ENCODE results near the gene IGF1R.

The IGF1R gene

DNA sequence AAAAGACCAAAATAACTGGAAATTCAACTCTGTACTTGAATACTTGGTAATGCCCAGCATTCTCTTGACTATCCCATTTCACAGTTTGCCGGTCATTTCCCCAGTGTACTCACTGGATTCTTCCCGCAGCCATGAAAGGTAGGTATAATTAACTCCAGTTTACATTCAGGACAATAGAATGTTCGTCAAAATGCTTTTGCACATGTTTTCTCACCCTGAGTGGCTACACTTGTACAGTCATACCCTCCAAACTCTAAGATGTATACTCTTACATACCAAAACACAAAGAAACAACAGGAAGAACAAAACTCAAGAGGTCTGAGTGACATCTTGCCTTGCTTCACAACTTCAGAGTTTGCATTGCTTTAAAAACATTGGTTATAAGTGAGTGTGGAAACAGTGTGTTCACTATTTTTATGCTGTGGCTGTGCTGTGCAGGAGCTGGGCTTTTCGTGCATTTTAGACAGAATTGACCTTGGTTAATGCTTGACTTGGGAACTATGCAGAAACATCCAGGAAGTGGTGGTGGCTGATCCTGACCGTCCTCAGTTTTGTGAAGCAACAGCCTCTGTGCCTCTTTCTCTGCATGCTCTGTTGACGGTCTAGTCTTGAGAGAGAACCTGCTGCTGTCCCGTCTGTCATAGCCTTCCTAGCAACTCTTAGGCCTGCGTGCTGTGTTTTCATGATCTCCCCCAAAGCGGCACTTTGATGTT, 90.5 kb downstream of the IGF1R start:
- in situ Hi-C loops (cut with HindIII; ENCODE audit: low sequenced_read_pairs) = loop anchor here (5.0 kb wide), 1 partner anchor 43 kb away; no protein-coding TSS in a partner anchor

DNA sequence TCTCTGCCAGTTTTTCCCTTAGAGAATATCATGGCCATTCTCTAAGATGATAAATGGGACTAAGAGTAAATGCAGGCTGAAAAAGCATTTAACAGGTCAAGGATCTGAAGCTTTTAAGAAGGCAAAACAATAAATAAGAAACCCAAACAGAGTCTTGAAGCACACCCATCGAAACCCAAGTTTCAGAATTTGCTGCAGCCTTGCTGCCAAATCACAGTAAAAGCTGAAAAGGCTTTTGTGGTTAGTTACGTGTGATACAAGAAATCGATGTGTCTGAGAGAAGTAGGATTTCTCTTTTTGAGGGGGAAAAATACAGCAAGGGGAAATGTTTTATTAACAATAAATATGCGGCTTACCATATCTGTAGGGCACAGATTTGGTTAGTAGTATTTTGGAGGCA, 92.0 kb downstream of the IGF1R start:
- in situ Hi-C loops (cut with HindIII; ENCODE audit: low sequenced_read_pairs) = no loop called here

DNA sequence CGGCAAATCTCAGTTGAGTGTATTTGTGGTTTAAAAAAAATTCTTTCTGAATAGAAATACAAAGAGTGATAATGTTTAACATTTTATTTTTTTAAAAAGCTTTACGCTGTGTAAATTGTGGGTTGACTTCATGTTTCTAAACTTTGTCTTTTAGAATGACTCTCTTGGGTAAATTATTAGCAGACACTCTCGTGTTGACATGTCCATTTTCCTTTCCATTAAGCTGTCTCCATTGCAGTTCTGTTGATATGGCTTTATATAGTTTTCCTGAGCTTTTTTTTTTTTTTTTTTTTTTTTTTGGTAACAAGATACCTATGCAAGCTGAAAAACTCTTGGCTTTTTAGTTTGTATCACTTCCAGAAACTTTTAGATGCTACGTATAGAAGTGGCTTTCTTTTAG, 92.6 kb downstream of the IGF1R start:
- in situ Hi-C loops (cut with HindIII; ENCODE audit: low sequenced_read_pairs) = no loop called here

DNA sequence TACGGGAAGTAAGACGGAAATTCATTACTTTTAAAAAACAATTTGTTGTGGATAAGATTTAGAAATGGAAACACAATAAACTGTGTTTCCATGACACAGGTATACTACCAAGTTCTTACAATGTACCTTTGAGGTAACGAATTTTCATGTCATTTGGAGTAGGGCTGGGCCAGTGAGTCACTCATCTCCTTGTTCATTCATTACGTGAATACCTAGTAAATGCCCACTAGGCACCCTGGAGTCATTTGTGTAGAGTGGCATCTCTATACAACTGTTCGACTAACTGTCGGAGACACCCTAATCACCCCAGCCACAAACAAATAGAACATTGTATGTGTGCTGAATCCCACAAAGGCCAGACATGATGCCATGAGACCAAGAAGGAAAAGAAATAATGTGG, 94.8 kb downstream of the IGF1R start:
- in situ Hi-C loops (cut with HindIII; ENCODE audit: low sequenced_read_pairs) = no loop called here

DNA sequence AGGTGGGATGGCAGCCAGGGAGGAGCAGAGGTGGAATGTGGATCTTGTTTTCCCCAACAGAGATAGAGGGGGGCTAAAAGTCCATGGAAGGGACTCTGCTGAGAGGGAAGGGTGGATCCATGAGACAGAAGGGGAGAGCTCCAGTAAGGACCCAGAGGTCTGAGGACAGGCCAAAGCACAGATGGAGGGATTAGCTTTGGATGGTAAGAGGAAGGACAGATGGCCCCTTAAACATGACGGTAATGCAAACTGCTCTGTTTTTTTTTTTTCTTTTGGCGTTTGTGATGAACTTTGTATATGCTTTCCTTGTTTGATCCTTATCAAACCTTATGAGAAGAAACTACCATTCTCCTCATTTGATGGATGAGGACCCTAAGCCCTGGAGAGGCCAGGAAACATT, 96.2 kb downstream of the IGF1R start:
- in situ Hi-C loops (cut with HindIII; ENCODE audit: low sequenced_read_pairs) = no loop called here

DNA sequence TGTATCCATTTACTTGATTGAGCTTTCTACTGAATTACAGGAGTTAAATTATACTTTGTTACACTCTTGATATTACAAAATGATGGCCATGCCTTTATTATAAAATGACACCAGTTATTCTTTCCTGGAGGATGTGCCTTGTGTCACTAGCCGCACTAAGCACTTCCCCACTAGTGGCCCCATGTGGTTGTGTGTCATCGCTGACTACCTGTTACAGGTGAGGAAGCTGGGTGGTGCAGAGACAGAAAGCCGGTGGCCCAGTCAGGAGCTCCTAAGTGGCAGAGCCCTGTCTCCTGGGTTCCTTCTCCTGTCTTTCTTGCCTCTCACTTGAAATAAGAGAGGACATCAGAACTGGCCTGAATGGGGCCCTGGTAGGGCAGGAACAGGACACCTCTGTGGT, 96.8 kb downstream of the IGF1R start:
- in situ Hi-C loops (cut with HindIII; ENCODE audit: low sequenced_read_pairs) = no loop called here

DNA sequence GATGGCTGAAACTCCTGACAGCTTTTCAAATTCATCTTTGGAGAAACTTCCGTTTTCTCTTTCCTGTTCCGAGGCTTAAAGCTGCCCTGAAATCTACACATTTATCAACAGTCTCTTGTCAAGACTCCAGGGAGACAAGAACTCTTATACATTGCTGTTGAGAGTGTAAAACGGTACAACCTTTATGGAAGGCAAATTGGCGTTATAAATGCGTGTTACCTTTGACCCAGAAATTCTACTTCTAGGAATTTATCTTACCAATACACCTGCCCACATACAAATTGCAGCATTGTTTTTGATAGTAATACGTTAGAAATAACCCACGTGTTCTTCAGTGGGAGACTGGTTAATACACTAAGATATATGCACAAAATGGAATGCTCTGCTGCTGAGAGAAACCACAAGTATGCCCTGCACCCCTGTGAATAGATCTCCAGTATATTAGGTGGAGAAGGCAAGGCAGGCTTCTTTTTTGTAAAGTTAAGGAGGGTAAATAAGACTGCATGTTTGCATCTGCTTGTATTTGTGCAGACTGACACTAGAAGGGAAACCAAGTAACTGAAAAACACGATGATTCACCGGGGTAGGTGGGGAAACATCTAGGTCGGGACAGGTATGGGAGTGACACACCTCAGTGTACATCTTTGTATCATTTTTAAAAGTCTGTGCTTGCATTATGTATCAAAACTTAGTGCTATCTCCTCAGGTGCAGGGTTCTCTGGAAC, 97.5 kb downstream of the IGF1R start:
- in situ Hi-C loops (cut with HindIII; ENCODE audit: low sequenced_read_pairs) = no loop called here

DNA sequence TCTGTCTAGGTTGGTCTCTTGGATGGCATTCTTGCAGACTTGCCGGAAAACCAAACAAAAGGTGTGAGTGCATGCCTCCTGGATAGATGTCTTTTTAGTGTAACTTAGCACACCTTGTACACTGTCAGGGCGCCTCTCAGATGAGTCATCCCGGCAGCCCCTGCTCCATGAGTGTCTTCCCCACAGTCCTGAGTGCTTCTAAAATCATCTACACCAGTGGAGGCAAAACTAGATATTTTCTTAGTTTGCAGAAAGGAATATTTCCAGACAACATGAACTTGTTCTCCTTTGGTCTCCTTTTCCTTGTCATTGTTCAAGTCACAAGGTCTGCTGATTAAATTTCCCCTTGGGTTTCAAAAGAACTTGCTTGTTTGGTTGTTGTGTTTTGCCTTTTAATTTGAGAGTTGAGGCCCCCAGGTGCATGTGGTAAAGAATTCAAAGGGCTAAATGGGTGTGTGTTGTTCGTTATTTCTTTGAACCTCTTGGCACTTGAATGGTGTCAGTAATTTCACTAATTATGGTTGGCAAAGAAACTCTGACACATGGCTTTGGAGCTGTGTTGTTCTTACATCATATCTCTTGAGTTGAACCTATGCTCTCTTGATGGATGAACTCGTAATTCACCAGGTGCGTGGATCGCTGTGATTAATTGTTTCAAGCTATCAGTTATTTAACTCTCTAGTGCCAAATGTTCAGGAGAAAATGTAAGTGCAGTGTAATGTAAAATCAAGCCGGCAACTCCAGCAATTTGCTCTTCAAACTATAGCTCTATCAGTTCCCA, 98.2 kb downstream of the IGF1R start:
- in situ Hi-C loops (cut with HindIII; ENCODE audit: low sequenced_read_pairs) = no loop called here

DNA sequence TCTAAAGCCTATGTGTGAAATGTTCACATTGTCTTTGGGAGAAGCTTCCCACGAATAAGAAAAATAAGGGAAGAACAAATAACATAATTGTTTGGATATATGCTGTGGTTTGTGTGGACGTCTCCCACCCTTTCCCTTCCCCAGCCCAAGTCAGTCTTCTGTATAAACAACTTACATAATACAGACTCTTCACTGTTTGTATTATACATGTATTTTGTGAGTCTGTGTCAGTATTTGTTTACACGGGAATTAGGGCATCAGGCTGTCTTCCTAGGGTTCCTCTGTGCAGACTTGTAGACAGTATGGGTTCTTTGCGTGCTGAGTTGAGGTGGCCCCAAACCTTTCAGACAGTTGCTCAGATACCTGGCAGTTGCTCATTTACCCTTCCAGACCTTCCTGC, 103.4 kb downstream of the IGF1R start:
- in situ Hi-C loops (cut with HindIII; ENCODE audit: low sequenced_read_pairs) = no loop called here

DNA sequence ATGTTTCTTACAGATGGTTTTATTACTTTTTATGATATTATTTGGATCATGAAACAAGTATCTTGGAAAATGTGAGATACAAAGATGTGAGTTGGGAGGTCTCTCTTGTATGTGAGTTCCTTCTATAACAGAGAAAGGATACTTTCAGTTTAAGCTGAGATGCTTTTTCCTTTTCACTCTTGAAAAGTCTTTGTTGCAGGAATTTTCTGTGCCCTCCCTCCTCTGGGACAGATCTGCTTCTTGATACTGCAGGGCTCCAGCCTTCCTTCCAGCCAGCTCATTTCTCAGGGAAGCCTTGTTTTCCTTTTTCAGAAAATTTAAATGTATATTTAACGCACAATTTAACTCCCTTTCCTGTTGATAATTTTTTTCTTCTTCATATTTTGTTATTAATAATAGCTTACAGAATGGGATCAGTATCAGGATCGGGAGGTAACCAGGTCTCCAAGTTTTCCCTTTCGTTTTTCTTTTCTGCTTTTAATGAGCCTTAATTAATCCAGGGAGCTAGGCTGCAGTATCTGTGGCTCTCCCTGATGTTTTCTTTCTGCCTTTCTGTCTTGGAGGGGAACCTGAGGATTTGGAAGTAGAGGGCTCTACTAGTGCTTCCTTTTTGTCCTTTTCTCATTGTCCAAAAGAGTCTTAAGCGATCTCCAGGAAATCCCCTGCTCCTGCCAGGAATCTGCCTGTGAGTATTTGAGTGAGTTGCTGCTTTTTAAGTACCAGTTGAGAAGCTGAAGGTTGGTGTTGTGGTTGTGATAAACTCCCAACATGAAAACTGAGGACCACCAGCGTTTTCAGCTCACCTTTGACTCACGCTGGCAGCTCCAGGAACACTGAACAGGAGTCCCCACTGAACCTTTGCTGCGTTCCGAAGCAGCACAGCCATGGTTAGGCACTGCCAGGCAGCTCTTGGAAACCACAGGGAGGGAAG, 105.7 kb downstream of the IGF1R start:
- in situ Hi-C loops (cut with HindIII; ENCODE audit: low sequenced_read_pairs) = no loop called here

DNA sequence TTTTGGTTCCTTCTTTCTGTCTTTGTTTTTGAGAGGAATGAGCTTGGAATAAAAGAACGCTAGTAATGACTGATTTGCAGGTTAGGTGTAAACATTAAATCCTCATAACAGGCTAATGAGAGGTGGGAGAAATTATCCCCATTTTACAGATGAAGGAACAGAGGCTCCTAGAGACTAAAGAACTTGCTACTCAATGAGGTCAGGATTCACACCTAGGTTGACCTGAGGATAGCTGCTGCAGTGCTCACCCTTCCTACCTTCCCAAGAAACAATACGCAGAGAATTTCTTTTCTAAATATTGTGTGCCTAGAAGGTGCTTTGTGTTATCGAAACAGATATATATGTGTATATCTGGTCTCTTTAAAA, 106.3 kb downstream of the IGF1R start:
- in situ Hi-C loops (cut with HindIII; ENCODE audit: low sequenced_read_pairs) = no loop called here

DNA sequence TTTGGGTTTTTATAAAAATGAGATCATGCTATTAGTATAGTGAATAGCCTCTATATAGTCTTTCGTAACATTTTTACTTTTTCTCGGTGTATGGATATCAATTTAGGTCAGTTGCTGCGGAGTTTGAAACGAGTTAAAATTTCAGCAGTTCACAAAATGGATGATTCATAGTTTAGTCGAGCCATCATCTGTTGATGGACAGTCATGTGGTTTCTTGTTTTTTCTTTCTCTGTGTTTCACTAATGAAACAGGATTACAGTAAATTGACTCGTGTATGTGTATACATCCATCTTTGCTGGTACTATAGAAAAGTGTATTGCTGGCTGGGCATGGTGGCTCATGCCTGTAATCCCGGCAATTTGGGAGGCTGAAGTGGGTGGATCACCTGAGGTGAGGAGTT, 106.8 kb downstream of the IGF1R start:
- in situ Hi-C loops (cut with HindIII; ENCODE audit: low sequenced_read_pairs) = no loop called here

DNA sequence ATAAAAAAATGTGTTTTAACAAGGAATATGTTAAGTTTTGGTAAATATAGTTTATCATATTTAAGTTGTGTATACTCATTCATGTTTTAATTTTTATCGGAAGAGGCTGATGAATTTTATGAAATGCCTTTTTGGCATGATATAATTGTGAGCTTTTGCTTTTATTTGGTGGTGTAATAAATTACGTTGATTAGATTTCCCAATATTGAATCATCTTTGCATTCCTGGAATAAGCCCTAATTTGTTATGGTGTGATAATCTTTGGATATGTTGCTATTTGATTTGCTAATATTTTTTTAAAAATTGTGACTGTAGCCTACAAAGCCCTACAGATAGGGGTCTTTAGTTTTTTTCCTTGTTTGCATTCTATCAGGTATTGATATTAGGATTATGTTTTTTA, 107.4 kb downstream of the IGF1R start:
- in situ Hi-C loops (cut with HindIII; ENCODE audit: low sequenced_read_pairs) = no loop called here

DNA sequence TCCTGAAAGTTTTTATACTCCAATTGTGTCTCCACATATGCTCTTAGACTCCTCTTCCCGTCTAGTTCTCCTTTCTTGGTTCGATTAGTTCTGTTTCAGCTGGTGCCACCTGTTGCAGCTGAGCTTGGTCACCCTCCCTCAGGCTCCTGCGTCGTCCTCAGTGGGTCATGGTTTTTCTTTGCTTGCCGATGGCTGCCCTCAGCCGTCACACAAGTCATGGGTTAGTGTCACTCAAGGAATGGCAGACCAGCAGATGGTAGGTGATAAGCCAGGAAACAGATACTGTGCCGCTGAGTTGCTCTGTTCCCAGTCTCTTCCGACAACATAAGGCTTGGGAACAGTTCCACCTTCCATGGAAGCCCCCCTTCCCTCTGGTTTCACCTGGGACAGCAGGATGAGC, 109.9 kb downstream of the IGF1R start:
- in situ Hi-C loops (cut with HindIII; ENCODE audit: low sequenced_read_pairs) = no loop called here

DNA sequence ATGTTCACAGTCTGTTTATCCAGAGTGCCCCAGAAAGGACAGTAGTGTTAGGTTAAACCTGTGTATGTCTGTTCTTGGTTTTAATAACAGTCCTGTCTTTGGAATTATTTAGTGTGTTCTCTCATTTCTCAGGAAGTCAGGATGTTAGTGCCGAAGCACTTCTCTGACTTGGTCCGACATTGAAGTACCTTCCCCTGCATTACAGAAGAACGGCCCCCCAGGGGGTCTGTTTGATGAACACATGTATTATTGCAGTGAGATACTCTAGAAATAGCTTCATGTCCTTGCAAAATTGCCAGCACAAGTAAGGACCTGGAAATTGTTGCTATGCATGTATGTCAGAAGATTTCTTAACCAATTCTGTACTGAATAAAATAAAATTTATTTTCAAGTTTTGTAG, 110.9 kb downstream of the IGF1R start:
- in situ Hi-C loops (cut with HindIII; ENCODE audit: low sequenced_read_pairs) = no loop called here

DNA sequence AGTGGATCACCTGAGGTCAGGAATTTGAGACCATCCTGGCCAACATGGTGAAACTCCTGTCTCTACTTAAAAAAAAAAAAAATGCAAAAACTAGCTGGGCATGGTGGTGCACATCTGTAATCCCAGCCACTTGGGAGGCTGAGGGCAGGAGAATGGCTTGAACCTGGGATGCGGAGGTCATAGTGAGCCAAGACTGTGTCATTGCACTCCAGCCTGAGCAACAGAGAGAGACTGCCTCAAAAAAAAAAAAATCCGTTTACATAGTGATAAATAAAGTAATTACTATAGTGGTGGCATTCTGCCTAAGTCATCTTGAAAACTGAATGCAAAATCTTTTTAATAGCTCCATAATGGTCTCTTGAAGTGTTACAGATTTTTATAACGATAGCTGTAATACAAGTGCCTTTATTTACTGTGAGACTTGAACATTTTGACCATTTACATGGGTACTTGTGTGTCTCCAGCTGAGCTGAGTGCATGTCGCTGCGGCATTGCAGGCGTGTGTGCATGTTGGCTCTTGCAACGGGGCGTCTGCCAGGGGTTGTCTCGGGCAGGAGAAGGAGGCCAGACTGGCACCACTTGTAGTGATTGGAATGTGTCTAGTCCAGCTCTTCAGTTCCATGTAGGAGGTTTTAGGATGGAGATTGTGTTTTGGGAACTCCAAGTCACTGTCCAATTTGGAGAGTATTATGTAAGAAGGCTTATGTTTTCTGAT, 111.9 kb downstream of the IGF1R start:
- in situ Hi-C loops (cut with HindIII; ENCODE audit: low sequenced_read_pairs) = no loop called here

DNA sequence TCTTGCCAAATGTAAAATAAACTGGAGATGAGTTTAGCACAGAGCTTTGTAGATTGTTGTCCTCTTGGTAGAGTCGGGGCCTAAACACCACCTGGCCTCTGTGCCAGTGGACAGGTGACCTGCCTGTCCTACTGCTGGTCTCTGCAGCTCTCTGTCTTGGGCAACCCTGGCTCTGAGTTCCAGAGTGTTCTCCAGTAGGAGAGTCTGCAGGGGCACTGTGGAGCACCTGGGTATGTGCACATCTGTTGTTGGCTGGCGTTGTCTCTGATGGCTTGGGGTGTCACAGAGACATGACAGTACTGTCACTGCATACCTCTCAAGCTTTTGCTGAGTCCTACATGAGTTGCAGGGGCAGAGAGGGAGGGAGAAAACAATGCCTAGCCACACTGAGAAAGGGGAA, 112.6 kb downstream of the IGF1R start:
- in situ Hi-C loops (cut with HindIII; ENCODE audit: low sequenced_read_pairs) = no loop called here

DNA sequence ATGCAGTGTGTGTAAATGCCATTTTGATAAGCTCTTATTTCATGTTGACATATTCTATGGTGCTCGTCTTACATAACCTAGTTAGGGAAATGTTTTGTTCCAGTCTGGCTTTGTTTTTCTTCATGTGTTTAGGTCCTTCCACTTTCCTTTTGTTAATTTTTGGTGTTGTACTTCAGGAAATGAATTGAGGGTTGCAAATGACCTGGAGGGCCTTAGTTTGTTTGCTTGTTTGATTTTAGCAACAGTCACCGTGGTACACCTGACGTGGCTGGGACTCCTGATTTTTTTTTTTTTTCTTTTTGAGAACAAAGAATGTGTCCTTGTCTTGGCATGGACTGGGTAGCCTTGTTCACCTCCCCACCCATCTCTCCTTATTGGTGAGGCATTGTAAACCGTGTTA, 114.8 kb downstream of the IGF1R start:
- in situ Hi-C loops (cut with HindIII; ENCODE audit: low sequenced_read_pairs) = no loop called here

DNA sequence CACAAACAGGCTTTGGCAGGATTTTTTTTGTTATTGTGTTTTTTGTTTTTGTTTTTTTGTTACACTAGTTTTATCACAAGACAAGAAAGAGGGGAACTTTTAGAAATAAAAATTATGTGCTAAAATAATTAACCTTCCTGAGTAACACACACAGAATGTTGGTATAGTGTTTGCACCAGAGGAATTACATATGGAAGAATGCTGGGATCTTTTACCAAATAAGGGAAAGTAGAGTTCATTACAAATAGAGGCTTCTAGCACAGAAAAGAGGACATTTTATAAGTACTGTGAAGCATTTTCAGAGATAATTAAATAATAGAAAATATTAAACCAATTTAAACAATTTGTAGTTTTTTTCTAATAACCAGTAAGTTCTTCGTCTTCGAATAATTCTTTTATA, 116.0 kb downstream of the IGF1R start:
- in situ Hi-C loops (cut with HindIII; ENCODE audit: low sequenced_read_pairs) = no loop called here

DNA sequence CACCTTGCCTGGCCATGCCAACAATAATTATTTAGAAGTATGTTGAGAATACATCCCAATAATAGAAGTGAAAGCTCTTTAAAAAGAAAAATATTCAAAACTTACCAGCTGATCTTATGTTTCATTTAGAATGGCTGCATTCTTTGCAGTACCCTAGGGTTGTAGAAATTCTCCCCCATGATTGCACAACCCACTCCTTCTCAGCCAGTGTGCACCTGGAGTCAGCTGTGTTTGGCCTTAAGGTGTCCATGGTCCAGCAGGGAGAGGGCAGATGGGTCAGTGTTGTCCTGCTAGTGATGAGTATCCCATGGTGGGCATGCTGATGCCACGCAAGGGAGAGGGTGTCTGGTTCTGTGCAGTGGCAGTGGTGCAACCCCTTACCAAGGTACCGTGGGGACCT, 117.3 kb downstream of the IGF1R start:
- in situ Hi-C loops (cut with HindIII; ENCODE audit: low sequenced_read_pairs) = no loop called here
